K562 (cell line): ENCODE measurements around the gene IKBKE. TPM values are rescaled to one million over a fixed set of nuclear protein-coding genes. Genes with fewer than 3 reads are reported as not detected.

Experiments
- ATF7 ChIP-seq: fragments of 450-650 bp; IDR thresholded peaks from 2 replicates; pipeline ENCODE4 v1.7.1; 2014; ENCODE audit warnings: mild to moderate bottlenecking, moderate library complexity
- BHLHE40 ChIP-seq: IDR thresholded peaks from 2 replicates; pipeline ENCODE4 v1.6.1; 2011; ENCODE audit warnings: low read length, improper control_type of control experiment
- CREM ChIP-seq: IDR thresholded peaks from 2 replicates; pipeline ENCODE4 v1.6.1; 2014; ENCODE audit warnings: antibody characterized with exemption, low read depth
- ETS2 ChIP-seq: IDR thresholded peaks from 2 replicates; pipeline ENCODE4 v1.6.1; 2016; ENCODE audit warnings: borderline replicate concordance, missing genetic modification characterization, mild to moderate bottlenecking, moderate library complexity, missing compliant biosample characterization; ENCODE audit not compliant: poor library complexity, severe bottlenecking
- GABPB1 ChIP-seq: sonication (generic); formaldehyde crosslinking; IDR thresholded peaks from 2 replicates; pipeline ENCODE4 v1.8.0; 2022; ENCODE audit warnings: mild to moderate bottlenecking, missing genetic modification reagents
- HOMEZ ChIP-seq: fragments of 250-450 bp; sonication (Bioruptor Pico); IDR thresholded peaks from 2 replicates; pipeline ENCODE4 v1.4.0; 2020; ENCODE audit warnings: mild to moderate bottlenecking, moderate library complexity
- JUN ChIP-seq, 2 experiments: sonication (generic) in 1 of 2; formaldehyde crosslinking in 1 of 2; IDR thresholded peaks; 2 replicates each; pipeline versions ENCODE4 v1.6.1 to v1.8.0; 2012 to 2022; ENCODE audit warnings: borderline replicate concordance in 2 of 2, mild to moderate bottlenecking in 2 of 2, improper control_type of control experiment in 1 of 2, low read depth in 1 of 2, low read length in 1 of 2, missing genetic modification reagents in 1 of 2
- POLR3G ChIP-seq: IDR thresholded peaks from 2 replicates; pipeline ENCODE4 v1.6.1; 2011; ENCODE audit not compliant: insufficient read length, insufficient replicate concordance; ENCODE audit errors: extremely low read depth
- POU5F1 ChIP-seq: fragments of 150-350 bp; IDR thresholded peaks from 2 replicates; pipeline ENCODE4 v1.6.1; 2014; ENCODE audit warnings: borderline replicate concordance, low read length, low read depth, mild to moderate bottlenecking; ENCODE audit not compliant: partially characterized antibody
- SAP30 ChIP-seq: fragments of 200-600 bp; sonication (generic); IDR thresholded peaks from 2 replicates; pipeline ENCODE4 v1.6.1; 2012; ENCODE audit warnings: borderline replicate concordance, low read depth, mild to moderate bottlenecking, moderate library complexity, low read length, control low read depth, inconsistent platforms; ENCODE audit not compliant: insufficient read depth, poor library complexity, severe bottlenecking
- SMARCA4 ChIP-seq: fragments of 450-650 bp; IDR thresholded peaks from 2 replicates; pipeline ENCODE4 v1.6.1; 2016
- SRF ChIP-seq, 2 experiments: fragments of 250-450, 450-650 bp in 1 of 2; sonication (Bioruptor Pico) in 1 of 2; sonication (generic) in 1 of 2; formaldehyde crosslinking; IDR thresholded peaks; 2 replicates each; pipeline versions ENCODE4 v1.5.0 to v1.5.1; 2020 to 2022; ENCODE audit warnings: mild to moderate bottlenecking in 1 of 2, missing genetic modification reagents in 1 of 2
- ZBED1 ChIP-seq: IDR thresholded peaks from 2 replicates; pipeline ENCODE4 v1.6.1; 2014
- ZBTB11 ChIP-seq, 3 experiments: fragments of 200-800 bp in 1 of 3; fragments of 250-450 bp in 1 of 3; fragments of 450-650 bp in 1 of 3; sonication (Bioruptor Pico) in 1 of 3; sonication (Bioruptor generic) in 1 of 3; formaldehyde crosslinking in 1 of 3; IDR thresholded peaks; 2 replicates each; pipeline versions ENCODE4 v1.6.1 to v1.8.0; 2016 to 2022; ENCODE audit warnings: mild to moderate bottlenecking in 2 of 3, missing genetic modification characterization in 2 of 3, missing compliant biosample characterization in 1 of 3, moderate library complexity in 1 of 3
- ZBTB7A ChIP-seq: IDR thresholded peaks from 2 replicates; pipeline ENCODE4 v1.6.1; 2011; ENCODE audit warnings: low read depth, mild to moderate bottlenecking, low read length, moderate library complexity, borderline replicate concordance; ENCODE audit not compliant: control insufficient read depth
- ZNF239 ChIP-seq: fragments of 250-450 bp; sonication (Bioruptor Pico); IDR thresholded peaks from 2 replicates; pipeline ENCODE4 v1.4.0; 2020; ENCODE audit warnings: mild to moderate bottlenecking
- ZNF431 ChIP-seq: sonication (generic); formaldehyde crosslinking; IDR thresholded peaks from 2 replicates; pipeline ENCODE4 v1.8.0; 2022; ENCODE audit warnings: mild to moderate bottlenecking, missing genetic modification reagents
- ZSCAN32 ChIP-seq: fragments of 450-650 bp; formaldehyde crosslinking; IDR thresholded peaks from 2 replicates; pipeline ENCODE4 v1.4.0; 2020; ENCODE audit warnings: mild to moderate bottlenecking, moderate library complexity
- polyA plus RNA-seq, 8 experiments: library from polyadenylated mRNA; depleted of rRNA in 4 of 8; stranded (reverse) in 5 of 8; unstranded in 3 of 8; fragments of >200 nt; fragmentation: Nextera tagmentation in 2 of 8; fragmentation: Illumina TruSeq in 1 of 8; extraction: Ambion mirVana in 2 of 8; extraction: Trizol in 1 of 8; gene quantifications; 2 replicates each; pipeline versions ENCODE4 v1.2.1 to v1.2.3, GENCODE V29; 2011 to 2014; ENCODE audit warnings: inconsistent platforms in 1 of 8, missing spikeins in 1 of 8
- total RNA-seq, 7 experiments: library from RNA; depleted of rRNA in 6 of 7; stranded (reverse); fragments of >200 nt in 6 of 7; fragmentation: Illumina TruSeq in 2 of 7; extraction: Trizol in 2 of 7; gene quantifications; 2 replicates each; pipeline versions ENCODE4 v1.2.1 to v1.2.3, GENCODE V29; 2011 to 2021; ENCODE audit warnings: low replicate concordance in 1 of 7
- TF ChIP-seq, protein P1 (sequence below), 3 experiments: IDR thresholded peaks in 2 of 3; conservative IDR thresholded peaks in 1 of 3; 2 replicates each; pipeline ENCODE4 v1.5.1; 2011 to 2012; ENCODE audit warnings: low read length in 3 of 3, mild to moderate bottlenecking in 3 of 3, control low read depth in 2 of 3, improper control_type of control experiment in 1 of 3, inconsistent platforms in 1 of 3, low read depth in 1 of 3, mixed read lengths in 1 of 3, moderate library complexity in 1 of 3; ENCODE audit not compliant: insufficient read depth in 2 of 3

The IKBKE gene
- total and polyA plus RNA-seq, 9 of the 15 experiments (the other 6 are each of a cell fraction or from before 2014, with no cell fraction given), result 2.3 to 9.0 (median 4.8) TPM

- TF ChIP-seq, protein P1, sequence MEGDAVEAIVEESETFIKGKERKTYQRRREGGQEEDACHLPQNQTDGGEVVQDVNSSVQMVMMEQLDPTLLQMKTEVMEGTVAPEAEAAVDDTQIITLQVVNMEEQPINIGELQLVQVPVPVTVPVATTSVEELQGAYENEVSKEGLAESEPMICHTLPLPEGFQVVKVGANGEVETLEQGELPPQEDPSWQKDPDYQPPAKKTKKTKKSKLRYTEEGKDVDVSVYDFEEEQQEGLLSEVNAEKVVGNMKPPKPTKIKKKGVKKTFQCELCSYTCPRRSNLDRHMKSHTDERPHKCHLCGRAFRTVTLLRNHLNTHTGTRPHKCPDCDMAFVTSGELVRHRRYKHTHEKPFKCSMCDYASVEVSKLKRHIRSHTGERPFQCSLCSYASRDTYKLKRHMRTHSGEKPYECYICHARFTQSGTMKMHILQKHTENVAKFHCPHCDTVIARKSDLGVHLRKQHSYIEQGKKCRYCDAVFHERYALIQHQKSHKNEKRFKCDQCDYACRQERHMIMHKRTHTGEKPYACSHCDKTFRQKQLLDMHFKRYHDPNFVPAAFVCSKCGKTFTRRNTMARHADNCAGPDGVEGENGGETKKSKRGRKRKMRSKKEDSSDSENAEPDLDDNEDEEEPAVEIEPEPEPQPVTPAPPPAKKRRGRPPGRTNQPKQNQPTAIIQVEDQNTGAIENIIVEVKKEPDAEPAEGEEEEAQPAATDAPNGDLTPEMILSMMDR (IDR thresholded peaks at IDR 0.05 in 2 of 3, conservative IDR thresholded peaks at IDR 0.05 in 1 of 3; ENCODE audit: insufficient read depth in 2 of 3, low read depth in 1 of 3, low read length in 3 of 3), result peak; percentile 99
- TF ChIP-seq ZSCAN32 (CRISPR knock-in tag) (no peak), BHLHE40 (peak; percentile 46; the same call in 1 of the 2 replicates), ZBTB11 (CRISPR knock-in tag; IDR thresholded peaks at IDR 0.05) (no peak), ZBED1 (no peak), CREM (0 out of 2 replicates have a peak, but pooled peaks have one; percentile 8), HOMEZ (CRISPR knock-in tag) (no peak; the same call in 1 of the 2 replicates), ZBTB7A (peak; percentile 25; the same call in 1 of the 2 replicates), ETS2 (no peak), SAP30 (no peak), POLR3G (no peak), POU5F1 (no peak), SRF (CRISPR knock-in tag; IDR thresholded peaks at IDR 0.05) (0 out of 4 replicates have a peak, but pooled peaks of 1 of the 2 experiments have one; percentile 38), JUN (IDR thresholded peaks at IDR 0.05; ENCODE audit: borderline replicate concordance, low read depth, low read length) (peak; percentile 54; the same call in 1 of the 2 replicates), JUN (CRISPR knock-in tag; IDR thresholded peaks at IDR 0.05; ENCODE audit: borderline replicate concordance) (no peak), SMARCA4 (no peak), ZNF239 (CRISPR knock-in tag) (no peak), GABPB1 (no peak), ZNF431 (no peak), ATF7 (0 out of 2 replicates have a peak, but pooled peaks have one; percentile 27)
Measured at GRCh38 chr1:206489980-206490770, 19.9 kb downstream of the IKBKE start (continued).
